ENCODE measurements around the gene WASF2.

DNA sequence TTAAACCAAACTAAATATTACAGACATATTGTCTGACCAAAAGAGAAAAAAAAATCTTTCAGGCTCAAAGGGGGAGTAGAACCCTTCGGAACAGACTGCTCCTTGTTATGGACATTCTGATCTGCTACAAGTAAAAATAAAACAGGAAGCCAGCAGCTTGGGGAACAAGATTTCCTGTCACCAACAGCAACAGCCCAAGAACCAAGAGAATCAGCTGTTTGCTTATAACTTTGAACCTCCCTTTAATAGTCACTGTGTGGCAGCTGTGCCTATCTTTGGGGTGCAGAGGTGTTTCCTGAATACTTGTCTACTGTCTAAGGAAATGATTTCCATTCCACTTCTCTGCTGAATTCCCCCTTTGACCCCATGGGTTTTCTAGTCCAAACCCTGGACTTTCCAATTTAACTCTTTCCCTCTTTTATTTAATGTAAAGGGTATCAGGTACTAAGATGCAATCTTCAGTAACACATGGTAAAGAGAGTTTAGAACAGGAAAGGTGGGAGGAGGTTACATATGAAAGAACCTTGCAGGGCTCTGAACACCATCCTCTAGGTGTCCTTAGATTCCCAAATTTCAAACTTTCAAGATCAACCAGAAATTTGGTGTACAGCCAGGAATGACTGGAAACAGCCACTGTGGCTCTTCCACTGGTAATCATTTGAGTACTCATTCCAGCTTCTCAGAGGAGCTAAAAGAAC lies 58.9 kb downstream of the WASF2 start:
- no peak for TF ChIP-seq CTCF (IDR thresholded peaks at IDR 0.05; ENCODE audit: insufficient read depth, low read length, poor library complexity, severe bottlenecking)
- no peak for TF ChIP-seq EZH2phosphoT487 (conservative IDR thresholded peaks at IDR 0.05; ENCODE audit: low read length)

Measured in SU-DHL-6 (cell line).